ENCODE results near the gene CHCHD1.

CHCHD1 gene

DNA sequence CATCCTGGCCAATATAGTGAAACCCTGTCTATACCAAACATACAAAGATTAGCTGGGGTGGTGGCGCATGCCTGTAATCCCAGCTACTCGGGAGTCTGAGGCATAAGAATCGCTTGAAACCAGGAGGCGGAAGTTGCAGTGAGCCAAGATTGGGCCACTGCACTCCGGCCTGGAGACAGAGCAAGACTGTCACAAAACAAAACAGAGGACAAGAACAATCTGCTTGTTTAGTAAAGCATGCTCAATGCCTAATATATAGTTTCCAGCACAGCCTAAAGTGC is 39.5 kb upstream of the CHCHD1 start:
- H3K4me3 ChIP-seq (ENCODE audit: control insufficient read depth, low read depth, low read length), result no peak overlapping the region
- DNase-seq (ENCODE audit: low read depth), result no peak
- TF ChIP-seq, protein P1, sequence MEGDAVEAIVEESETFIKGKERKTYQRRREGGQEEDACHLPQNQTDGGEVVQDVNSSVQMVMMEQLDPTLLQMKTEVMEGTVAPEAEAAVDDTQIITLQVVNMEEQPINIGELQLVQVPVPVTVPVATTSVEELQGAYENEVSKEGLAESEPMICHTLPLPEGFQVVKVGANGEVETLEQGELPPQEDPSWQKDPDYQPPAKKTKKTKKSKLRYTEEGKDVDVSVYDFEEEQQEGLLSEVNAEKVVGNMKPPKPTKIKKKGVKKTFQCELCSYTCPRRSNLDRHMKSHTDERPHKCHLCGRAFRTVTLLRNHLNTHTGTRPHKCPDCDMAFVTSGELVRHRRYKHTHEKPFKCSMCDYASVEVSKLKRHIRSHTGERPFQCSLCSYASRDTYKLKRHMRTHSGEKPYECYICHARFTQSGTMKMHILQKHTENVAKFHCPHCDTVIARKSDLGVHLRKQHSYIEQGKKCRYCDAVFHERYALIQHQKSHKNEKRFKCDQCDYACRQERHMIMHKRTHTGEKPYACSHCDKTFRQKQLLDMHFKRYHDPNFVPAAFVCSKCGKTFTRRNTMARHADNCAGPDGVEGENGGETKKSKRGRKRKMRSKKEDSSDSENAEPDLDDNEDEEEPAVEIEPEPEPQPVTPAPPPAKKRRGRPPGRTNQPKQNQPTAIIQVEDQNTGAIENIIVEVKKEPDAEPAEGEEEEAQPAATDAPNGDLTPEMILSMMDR (IDR thresholded peaks at IDR 0.05; ENCODE audit: control insufficient read depth, insufficient read depth, low read depth, low read length, missing control alignments), result no peak

DNA sequence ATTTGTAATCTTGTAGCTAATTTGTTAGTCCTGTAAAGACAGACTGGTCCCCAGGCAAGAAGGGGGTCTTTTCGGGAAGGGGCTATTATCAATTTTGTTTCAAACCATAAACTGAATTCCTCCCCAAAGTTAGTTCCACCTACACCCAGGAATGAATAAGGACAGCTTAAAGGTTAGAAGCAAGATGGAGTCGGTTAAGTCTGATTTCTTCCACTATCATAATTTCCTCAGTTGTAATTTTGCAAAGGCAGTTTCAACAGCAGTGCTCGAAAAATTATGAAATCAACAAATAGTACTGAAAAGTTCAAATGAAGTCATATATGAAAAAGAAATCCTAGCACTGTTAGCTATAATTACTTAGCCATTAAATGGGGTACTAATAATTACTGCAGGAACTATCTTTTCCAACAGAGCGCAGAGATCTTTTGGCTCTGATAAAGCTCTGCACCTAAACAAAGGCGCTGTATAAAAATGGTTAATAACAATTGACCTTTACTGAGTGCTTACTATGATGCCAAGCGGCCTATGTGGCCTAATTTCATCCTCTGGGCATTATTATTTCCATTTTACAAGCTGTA is 38.4 kb upstream of the CHCHD1 start:
- H3K4me3 ChIP-seq (ENCODE audit: control insufficient read depth, low read depth, low read length), result peak overlapping the region; percentile 88
- TF ChIP-seq, protein P1 (IDR thresholded peaks at IDR 0.05; ENCODE audit: control insufficient read depth, insufficient read depth, low read depth, low read length, missing control alignments), result no peak
- no peak for DNase-seq (ENCODE audit: low read depth)

GRCh38 chr10:73743905-73744663 is 37.8 kb upstream of the CHCHD1 start, which contains the start of gene SEC24C:
TSS of gene SEC24C (plus strand) at chr10:73744372. CDS start at chr10:73746833, 2,461 bp downstream.
- peak; percentile 84 for DNase-seq (ENCODE audit: low read depth)
- H3K4me3 ChIP-seq (ENCODE audit: control insufficient read depth, low read depth, low read length), result peak within 1 kb of the TSS; percentile 88
- TF ChIP-seq, protein P1 (IDR thresholded peaks at IDR 0.05; ENCODE audit: control insufficient read depth, insufficient read depth, low read depth, low read length, missing control alignments), result no peak

DNA sequence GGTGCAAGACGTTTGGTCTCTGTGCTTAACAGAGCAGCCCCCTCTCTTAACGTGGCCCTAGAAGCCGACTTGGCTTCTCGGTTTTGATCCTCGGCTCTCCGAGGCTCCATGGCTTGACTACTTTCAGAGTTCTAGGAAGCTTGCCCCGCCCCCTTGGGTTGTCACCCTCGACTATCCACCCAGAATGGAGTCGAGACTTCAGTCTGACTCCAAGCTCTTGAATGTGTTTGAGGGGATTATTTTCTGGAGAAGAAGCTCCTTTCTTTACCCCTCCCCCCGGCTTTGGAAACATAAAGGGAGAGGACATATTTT is 37.2 kb upstream of the CHCHD1 start:
- DNase-seq (ENCODE audit: low read depth), result no peak
- peak overlapping the region; percentile 88 for H3K4me3 ChIP-seq (ENCODE audit: control insufficient read depth, low read depth, low read length)
- TF ChIP-seq, protein P1 (IDR thresholded peaks at IDR 0.05; ENCODE audit: control insufficient read depth, insufficient read depth, low read depth, low read length, missing control alignments), result no peak

GRCh38 chr10:73746721-73747120 is 35.1 kb upstream of the CHCHD1 start:
- no peak for DNase-seq (ENCODE audit: low read depth)
- no peak overlapping the region for H3K4me3 ChIP-seq (ENCODE audit: control insufficient read depth, low read depth, low read length)
- TF ChIP-seq, protein P1 (IDR thresholded peaks at IDR 0.05; ENCODE audit: control insufficient read depth, insufficient read depth, low read depth, low read length, missing control alignments), result no peak

DNA sequence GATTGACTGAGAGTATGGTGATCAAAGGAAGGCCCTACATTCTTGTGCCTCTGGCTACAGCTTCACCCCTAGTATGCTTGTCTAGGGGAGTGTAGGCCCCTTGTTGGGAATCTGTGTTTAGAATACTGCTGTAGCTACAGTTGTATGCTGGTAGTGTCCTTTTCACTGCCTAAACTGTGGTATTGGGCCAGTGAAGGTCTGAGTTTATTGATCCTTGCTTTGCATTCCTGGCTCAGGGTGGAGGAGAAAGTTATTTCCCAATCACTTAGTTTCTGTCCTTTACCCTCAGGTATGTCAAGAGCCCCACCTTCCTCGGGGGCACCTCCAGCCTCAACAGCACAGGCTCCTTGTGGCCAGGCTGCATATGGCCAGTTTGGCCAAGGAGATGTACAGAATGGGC is 31.0 kb upstream of the CHCHD1 start:
- no peak overlapping the region for H3K4me3 ChIP-seq (ENCODE audit: control insufficient read depth, low read depth, low read length)
- no peak for DNase-seq (ENCODE audit: low read depth)
- TF ChIP-seq, protein P1 (IDR thresholded peaks at IDR 0.05; ENCODE audit: control insufficient read depth, insufficient read depth, low read depth, low read length, missing control alignments), result no peak
